ENCODE results near the gene LIMS2.

GRCh38 chr2:127656569-127657231 is 18.6 kb downstream of the LIMS2 start:
- TF ChIP-seq CTCF (IDR thresholded peaks at IDR 0.05; ENCODE audit: low read depth, low read length), result no peak
- no peak for TF ChIP-seq EZH2phosphoT487 (IDR thresholded peaks at IDR 0.05; ENCODE audit: low read depth)

Measured in OCI-LY3 (cell line).